ENCODE measurements around the gene C1orf50.
A peak's percentile ranks its signal among the peaks of the same experiment; 100 is the strongest.
"Not testable (repeated sequence)": the region's sequence is repeated elsewhere in the genome, so short reads cannot be mapped to it uniquely, and the experiment has no call there.

Gene C1orf50

DNA sequence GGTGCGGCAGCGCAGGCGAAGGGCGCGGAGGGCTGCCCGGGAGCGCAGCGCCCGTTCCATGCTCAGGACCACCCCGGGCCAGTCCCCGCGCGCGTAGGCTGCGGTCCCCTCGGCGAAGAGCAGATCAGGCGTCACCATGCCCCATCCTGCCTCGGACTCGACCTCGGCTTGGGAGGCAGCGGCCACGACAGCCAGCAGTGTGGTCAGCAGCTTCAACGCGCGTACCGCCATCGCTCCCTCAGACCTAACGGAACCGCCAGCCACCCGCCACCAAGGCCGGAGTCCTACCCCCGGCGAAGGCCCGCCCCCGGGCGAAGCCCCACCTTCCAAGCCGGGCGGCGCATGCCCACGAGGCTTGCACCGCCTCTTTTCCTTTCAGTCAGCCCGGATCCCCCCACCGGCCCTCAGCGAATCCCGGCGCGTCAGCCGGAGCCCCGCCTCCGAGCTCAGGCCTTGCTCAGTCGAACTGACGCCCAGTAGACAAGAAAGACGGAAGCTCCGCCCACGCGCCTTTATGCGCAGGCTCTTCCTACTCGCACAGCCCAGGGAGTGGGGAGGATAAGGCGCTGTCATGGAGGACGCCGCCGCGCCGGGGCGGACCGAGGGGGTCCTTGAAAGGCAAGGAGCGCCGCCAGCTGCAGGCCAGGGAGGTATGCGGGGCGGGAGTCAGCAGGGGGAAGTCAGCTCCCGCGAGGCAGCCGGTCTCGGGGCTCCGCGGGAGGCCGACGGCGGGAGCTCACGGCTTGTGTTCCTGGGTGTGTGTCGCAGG lies at the start of gene C1orf50, which contains the start of gene P3H1:
TSS of gene C1orf50 (plus strand) at position 509 of the 769 bp plus-strand sequence. CDS start at position 572, 63 bp downstream.
TSS of gene P3H1 (minus strand) at position 288 of the 769 bp plus-strand sequence. CDS start at position 231, 57 bp downstream.
- peak; percentile 99 for DNase-seq

DNA sequence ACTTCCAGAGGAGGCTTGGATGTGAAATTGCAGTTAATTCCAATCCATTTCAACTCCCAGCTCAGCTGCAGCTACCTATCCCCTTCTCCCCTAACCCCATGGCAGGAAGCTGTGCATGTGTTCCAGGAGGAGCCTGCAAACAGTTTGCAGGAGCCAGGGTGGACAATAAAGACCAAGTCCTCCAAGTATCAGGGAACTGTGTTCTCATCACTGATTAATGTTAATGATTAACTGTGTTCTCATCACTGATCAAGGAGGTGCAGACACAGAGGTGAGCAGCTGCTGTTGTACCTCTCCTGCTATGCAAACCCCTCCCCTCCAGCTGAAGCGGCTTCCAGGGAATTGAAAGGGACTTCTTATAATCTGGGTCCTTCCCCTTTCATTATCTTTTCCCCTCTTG lies 46.2 kb upstream of the C1orf50 start:
- peak; percentile 61 for DNase-seq

DNA sequence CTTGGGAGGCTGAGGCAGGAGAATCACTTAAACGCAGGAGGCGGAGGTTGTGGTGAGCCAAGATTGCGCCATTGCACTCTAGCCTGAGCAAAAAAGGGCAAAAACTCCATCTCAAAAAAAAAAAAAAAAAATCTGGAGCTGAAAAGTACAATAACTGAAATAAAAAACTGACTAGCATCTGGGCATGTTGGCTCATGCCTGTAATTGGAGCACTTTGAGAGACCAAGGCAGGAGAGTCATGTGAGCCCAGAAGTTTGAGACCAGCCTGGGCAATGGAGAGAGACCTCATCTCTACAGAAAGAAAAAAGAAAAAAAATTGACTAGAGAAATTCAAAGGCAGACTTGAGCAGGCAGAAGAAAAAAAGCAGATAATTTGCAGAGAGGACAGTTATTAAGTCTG lies 45.1 kb upstream of the C1orf50 start:
- no peak for DNase-seq

DNA sequence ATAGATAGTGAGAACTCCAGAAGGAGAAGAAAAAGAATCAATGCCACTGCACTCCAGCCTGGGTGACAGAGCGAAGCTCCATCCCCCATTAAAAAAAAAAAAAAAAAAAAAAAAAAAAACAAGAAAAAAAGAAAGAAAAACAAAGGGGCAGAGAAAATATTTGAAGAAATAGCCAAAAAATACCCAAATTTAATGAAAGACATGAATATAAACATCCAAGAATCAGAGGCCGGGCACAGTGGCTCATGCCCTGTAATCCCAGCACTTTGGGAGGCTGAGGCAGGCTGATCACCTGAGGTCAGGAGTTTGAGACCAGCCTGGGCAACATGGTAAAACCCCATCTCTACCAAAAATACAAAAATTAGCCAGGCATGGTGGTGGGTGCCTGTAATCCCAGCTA lies 44.6 kb upstream of the C1orf50 start:
- not testable (repeated sequence) for DNase-seq

DNA sequence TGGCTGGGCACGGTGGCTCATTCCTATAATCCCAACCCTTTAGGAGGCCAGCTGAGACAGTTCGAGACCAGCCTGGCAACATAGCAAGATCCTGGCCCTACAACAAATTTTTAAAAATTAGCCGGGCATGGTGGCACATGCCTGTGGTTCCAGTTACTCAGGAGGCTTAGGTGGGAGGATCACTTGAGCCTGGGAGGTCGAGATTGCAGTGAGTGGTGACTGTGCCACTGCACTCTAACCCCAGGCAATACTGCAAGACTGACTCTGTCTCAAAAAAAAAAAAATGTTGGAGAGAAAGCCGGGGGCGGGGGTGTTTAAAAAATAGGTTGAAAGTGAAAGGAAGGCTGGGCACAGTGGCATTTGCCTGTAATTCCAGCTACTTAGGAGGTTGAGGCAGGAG lies 43.5 kb upstream of the C1orf50 start:
- no peak for DNase-seq

DNA sequence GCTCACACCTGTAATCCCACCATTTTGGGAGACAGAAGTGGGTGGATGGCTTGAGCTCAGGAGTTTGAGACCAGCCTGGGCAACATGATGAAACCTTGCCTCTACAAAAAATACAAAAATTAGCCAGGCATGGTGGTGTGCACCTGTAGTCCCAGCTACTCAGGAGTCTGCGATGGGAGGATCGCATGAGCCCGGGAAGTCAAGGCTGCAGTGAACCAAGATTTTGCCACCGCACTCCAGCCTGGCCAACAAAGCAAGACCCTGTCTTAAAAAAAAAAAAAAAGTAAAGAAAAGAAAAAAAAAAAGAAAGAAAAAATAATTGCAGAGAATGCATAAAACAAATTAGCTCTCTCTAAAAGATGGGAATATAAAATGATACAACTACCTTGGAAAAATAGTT lies 41.2 kb upstream of the C1orf50 start:
- DNase-seq, result not testable (repeated sequence)

DNA sequence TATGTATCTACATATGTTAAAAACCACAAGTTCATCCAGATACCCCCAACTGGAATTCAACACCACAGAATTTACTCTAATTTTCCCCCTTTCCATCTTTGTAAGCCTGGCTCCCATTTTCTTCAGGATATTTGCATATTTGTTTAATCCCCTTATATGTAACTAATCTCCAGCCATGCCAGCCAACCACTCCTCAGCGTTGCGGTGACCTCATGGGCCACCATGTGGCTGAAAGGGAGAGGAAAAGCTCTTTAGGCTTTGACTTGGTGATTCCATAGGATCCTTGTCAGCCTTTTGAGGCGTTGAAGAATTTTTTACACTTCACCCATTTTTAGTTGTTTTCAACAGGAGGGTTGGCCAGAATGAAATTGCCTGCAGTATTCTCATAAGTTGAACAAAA lies 37.0 kb upstream of the C1orf50 start:
- DNase-seq, result no peak

DNA sequence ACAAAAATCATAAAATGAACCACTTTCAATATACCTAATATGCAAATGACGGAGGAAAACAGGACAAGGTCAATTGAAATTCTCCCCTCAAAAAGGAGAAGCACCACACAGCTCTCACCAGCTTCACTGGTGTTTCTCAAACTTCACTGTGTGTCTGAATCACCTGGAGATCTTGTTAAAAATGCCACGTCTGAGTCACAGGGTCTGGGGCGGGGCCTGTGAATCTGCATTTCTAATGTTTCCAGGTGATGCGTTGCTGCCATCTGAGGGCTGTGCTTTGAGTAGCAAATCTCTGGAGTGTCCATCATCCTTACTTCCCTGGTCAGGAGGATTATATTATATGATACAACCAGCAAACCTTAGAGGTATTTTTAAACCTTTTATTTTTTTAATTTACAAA lies 36.1 kb upstream of the C1orf50 start:
- DNase-seq, result no peak

DNA sequence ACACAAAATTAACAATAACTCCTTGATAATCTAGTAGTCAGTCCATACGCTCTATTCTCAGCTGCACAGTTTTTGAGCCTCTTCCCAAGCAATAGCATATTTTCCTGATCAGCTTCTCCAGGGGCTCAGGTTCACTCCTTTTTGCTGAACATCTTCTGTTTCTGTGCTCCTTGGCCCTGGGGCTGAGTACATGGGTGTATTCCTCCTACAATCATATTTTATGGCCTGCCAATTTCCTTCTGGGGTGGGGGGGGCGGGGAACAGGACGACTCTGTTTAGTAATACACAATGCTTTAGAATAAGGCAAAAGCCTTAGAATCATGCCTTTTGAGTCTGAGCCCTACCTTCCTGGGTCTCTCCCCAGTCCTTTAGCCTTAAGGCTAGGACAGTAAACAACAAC lies 35.5 kb upstream of the C1orf50 start:
- no peak for DNase-seq

DNA sequence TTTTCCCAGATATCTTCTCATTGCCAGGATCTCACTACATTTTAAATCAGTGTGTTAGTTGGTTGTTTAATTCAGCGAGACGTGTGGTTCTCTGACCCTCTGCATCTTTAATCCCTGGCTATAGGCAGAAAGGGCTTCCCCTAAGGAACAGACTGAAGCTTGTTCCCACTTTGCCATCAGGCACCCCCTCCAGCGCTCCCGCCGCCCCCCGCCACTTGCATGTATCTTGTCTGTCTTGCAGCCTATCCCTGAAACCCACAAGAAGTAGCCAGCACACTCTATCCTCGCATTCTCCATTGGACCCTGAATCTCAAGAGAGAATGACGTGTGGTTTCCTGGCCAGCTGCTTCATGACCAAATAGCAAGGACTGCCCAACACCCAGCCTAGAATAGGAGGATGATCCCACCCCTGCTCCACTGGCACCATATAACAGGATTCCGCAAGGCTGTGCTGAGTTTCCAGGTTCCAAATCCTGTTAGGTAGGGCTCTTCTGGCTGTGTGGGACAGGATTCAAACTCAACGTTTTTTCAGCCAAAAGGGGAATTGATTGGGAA lies 34.8 kb upstream of the C1orf50 start:
- no peak for DNase-seq

DNA sequence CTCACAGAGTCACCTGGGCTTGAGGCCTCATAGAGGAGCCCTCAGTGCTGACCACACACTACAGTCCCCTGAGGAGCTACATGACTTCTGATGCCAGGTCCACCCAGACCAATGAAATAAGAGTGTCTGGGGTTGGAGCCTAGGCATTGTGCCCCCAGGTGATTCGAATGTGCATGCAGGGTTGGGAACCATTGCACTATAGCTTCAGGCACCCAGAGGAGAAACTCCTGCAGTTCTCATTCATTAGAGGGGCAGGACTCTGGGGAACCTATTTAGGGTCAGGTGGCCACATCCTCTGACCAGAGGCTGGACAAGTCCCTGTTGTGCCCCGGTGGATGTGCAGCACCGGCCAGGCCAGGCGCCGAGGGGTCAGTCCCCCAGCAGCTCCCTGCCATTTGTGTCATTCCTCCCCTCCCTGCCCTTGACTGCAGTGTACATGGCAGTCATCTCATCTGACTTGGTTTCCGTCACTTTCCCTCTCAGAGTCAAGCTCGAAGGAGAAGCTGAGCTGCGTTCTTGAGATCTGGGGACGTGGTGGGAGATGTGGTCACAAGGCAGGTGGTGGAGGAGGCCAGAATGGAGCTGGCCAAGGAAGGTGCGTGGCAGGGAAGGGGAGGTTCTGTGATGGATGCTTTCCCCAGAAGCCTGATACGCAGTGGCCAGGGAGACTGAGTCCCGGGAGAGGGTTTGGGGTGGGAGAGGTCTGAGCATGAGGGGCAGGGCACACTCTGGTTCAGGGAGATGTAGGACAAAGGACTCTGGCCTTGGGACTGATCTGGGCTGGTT lies 33.4 kb upstream of the C1orf50 start:
- DNase-seq, result no peak

DNA sequence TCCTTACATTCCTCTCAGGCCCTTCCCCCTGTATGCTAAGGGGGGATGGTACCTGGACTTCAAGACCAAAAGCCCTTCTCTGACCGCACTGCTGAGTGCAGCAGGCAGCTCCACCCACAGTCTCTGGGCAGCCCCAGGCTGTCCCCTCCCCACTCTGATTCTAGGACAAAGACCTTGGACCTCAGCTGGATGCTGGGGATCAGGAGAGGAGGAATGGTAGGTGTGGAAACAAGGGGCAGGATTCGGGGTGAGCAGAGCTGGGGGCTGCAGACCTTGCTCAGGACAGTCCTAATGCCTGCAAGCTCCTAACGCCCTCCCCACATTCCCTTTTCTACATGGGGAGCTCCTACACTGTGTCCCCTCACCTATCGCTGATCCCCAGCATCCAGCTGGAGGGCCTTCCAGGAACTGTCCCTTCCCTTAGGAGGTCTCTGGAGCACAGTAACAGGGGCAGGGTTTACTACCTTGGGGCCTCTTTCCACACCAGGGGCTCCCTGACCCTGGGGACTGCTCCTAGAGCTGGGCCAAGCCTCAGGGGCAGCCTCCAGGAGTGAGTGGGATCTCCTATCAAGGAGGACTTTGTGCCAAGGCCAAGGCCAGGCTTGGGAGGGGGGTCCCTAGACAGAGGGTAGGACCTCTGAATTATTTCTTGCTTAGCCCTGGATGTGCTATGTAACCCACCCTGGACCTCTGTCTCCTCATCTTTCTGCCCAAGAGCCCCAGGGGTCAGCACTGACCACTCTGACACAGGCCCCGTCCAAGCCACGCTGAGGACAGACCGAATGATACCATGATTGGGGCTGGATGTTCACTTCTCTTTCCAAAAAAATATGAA lies 32.6 kb upstream of the C1orf50 start:
- no peak for DNase-seq

DNA sequence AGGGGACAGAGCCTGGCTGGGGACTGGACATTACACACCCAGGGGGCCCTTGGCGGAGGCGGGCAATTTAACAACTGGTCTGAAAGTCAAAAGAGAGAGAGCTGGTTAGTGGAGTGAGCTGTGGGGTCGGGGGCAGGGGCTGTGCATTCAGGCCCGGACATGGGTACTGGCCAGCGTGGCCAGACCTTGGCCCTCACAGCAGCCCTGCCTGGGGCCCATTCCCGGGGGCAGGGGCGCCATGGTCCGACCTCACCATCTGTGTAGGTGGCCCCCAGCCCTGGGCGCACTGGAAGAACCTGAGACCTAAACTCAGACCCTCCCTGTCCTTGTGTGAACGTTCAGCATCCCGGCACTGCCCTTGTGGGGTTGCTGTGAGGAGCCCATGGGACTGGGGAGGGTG lies 32.0 kb upstream of the C1orf50 start:
- DNase-seq, result no peak

DNA sequence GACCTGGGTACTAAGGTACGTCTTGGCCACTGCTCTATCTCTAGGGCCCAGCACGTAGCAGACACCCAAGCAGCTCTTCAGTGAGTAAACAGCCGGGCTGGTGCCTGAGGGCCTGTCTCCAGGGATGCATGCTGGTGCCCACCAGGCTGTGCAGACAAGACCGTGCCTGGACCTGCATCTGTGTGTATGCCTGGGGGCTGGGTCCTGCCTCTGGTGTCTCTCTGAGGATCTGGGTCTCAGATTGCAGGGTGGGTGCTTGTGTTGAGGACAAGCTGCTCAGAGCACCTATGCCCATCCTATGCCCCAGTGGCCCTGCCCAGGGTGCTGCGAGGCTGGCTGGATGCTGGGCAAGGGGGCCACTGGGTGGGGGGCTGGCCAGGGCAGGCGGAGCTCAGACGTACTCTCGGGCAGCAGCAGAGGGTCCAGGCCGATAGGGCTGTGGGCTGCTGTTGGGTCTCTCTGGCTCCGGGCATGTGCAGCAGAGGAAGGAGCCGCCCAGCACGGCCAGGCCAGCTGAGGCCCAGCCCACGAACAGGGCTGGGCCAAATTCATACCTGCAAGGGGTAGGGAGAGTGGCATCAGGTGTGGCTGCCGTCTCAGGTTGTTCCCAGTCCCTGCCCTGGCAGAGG lies 31.5 kb upstream of the C1orf50 start:
- no peak for DNase-seq

DNA sequence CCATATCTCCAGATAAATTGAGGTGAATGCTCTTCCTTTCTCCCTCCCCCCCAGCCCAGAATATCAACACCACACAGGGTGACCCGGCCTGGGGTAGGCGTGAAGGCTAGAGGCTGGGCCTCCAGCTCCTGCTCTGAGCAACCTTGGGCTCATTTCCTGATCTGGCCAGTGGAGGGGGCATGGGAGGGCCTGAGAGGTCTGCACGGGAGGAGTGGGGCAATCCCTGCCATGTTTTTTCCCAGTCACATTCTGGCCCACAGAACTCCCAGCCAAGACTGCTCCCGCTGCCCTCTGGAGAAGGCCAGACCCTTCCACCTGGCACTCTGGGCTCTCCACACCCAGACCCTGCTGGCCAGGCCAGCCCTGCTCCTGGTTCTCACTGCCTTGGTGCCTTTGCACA lies 30.9 kb upstream of the C1orf50 start:
- DNase-seq, result no peak

DNA sequence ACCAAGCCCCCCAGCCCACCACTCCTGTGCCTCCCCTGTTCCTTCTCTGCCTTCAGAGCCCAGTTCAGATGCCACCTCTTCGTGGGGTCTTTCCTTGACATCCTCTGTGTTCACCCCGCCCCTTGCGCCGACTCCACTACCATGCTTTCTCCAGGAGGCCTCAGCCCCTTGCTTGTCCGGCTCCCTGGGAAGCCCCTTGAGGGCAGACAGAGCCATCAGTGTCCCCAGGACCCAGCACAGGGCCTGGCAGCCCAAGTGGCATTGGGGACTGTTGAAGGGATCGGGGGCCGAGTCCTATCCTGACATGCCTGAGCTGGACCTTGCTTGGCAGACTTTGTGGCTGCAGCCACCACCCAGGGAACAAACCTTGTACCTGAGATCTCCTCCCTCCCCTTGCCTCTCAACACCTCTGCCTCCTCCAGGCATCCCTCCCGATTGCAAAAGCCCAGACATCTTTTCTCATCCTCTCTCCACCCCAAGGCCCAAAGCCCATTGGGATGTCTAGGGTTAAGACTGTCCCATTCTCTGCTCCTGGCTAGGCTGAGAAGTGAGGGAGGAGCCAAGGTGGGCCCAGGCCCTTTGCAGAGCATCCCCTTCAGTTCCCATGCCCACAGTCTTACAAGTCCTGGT lies 30.4 kb upstream of the C1orf50 start:
- no peak for DNase-seq

DNA sequence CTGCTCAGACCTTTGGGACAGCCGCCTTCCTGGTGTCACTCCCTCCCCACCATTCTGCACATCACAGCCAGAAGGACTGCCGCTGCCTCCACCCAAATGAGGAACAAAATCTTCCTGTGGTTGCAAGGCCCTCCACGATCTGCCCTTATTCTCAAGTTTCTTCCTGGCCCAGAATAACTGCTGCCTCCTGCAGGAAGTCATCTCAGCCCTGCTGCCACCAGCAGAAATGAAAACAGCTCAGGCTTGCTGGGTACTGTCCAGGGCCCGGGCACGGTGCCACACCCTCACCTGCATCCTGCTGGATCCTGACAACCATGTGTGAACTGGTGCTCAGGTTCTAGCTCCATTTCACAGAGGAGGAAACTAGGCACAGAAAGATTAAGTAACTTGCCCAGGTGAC lies 29.8 kb upstream of the C1orf50 start:
- DNase-seq, result no peak

DNA sequence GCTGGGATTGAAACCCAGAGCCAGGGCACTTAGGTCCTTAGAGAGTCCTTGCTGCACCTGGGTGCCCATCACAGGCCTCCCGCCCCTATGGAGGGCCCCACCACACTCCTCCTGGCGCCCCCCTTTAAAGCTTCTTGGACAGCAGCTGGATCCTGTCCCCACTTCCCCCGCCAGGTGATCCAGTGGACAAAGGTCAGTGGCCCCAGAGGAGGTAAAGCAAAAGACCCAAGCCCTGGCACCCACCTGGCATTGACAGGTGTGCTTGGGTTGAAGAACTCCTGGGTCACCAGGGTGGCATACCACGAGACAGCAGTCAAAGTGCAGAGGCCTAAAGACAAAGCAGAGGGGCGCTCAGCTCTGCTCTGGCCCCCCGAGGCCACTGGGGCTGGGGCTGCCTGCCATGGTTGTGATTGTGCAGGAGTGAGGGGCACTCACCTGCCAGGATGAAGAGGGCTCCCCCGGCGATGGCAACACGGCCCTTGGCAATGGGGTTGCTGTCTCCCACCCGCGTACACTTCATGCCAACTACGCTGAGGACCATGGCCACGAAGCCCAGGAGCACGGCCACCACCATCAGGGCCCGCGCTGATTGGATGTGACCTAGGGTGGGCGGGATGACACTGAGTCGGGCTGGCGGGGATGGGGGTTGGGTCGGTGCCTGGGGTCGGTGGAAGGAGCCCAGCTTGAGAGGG lies 28.9 kb upstream of the C1orf50 start:
- DNase-seq, result no peak

DNA sequence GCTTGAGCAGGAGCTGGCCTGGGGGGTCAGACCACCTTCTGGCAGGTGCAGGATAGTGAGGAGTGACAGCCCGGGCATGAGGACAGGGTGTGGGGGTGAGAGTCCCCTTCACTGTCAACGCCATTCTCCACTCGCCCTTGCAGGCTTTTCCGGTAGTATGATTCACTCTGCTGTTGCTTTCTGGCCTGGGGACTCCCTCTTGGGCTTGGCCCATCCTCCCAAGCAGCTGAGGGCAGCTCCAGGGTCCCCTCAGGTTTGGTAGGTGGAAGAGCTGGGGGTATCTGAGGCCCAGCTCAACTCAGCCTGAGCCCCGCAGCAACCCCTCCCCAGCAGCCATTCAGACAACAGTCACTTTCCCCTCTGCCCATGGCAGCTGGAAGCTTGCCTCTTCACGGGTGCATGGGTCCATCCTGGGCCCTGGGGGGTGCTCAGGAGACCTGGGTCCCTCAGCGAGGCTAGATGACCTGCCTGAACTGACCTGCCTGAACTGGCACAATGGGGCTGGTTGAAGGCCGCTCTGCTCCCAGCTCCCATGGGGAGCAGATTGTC lies 28.3 kb upstream of the C1orf50 start:
- no peak for DNase-seq

DNA sequence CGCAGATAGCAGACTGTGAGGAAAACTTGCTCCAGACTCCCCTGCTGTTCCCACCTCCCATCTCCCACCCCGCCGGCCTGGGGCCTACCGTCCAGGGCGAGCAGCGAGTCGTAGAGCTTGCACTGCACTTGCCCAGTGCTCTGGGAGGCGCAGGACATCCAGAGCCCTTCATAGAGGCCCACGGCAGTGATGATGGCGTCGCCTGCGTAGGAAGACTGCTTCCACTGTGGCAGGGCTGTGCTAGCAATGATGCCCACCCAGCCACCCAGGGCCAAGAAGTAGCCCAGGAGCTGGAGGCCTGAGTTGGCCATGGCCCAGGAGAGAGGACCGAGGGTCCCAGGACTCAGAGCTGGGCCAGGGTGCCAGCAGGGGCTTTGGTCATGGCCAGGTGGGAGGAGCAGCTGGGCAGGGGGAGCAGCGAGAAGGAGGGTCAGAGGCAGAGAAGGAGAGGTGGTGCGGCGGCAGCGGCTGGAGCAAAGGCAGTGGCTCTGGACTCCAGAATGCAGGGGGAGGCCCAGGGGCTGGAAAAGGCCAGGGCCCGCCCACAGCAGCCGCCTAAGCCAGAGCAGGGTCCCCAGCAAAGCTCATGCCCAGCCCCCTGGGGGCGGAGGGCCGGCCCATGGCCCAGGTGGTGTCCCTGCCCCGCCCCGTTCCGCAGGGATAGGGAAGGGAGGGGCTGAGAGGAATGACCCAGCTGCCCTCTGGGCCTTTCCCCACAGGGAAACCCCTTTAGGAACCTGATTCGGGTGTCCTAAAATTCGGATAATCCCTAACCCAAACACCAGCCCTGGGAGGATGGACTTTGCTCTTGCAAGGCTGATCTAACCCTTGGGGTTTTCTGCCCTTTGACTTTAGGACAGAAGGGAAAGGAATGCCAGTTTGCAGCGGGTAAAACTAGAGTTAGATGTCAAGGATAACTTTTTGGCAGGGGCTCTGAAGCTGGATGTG lies 27.0 kb upstream of the C1orf50 start, which contains the start of gene CLDN19:
TSS of gene CLDN19 (minus strand) at position 484 of the 948 bp plus-strand sequence. CDS start at position 311, 173 bp downstream.
- peak; percentile 23 for DNase-seq
